GM20431 (cell line): Measurements from ENCODE around the gene ACTR10.
"Not testable (repeated sequence)": the region's sequence is repeated elsewhere in the genome, so short reads cannot be mapped to it uniquely, and the experiment has no call there.

Source experiments
- in situ Hi-C: fragments of 300-500 bp; cut with MseI, MboI; formaldehyde crosslinking; loops from one replicate; pipeline ENCODE4 v1.15.0; 2020; ENCODE audit warnings: low sequenced_read_pairs; ENCODE audit not compliant: unreplicated experiment

Gene ACTR10

DNA sequence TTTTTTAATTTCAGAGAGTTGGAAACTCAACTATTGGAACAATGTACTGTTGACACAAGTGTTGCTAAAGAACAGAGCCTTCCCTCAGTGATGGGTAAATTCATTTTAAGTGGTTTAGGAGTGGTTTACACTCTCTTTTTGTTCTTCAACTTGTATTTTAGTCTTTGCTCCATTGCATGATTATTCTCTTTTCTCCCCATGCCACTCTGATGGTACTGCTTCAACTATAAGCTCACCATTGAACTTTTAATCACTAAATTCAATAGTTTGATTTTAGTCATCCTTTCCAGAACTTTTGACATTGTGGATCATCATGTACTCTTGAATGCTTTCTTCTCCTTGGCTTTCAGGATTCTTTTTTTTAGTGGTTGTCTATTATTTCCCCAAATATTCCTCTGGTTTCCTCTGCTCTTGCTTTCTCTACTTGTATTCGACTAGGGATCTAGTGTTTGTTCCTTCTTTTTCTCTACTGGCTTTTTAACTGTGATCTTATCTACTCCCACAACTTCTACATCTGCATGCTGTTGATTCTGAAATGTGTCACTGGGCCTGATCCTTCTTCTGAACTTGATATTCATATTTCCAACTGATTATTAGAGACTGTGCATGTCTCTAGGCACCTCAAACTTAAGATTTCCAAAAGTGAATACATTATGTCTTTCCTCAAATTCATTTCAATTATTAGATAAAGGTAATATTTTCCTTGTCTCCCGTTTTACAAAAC, 15.4 kb downstream of the ACTR10 start:
- in situ Hi-C loops: no loop called here

DNA sequence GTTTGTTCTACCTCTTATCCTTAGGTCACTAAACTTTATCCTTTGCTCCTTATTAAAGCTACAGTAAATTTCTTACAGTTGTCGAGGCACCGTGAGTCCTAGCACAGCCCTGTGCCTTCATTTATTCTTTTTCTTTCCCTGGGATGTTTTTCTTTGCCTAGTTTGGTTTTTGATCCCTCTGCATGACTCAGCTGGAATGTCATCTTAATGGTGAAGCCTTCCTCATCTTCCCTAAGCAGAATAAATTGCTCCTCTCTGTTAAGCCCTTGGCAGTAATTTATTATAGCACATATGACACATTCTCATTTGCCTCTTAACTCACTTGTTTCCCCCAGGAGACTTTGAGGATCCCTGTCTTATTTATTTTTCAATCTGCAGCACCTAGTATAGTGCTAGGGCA, 16.6 kb downstream of the ACTR10 start:
- in situ Hi-C loops: no loop called here

DNA sequence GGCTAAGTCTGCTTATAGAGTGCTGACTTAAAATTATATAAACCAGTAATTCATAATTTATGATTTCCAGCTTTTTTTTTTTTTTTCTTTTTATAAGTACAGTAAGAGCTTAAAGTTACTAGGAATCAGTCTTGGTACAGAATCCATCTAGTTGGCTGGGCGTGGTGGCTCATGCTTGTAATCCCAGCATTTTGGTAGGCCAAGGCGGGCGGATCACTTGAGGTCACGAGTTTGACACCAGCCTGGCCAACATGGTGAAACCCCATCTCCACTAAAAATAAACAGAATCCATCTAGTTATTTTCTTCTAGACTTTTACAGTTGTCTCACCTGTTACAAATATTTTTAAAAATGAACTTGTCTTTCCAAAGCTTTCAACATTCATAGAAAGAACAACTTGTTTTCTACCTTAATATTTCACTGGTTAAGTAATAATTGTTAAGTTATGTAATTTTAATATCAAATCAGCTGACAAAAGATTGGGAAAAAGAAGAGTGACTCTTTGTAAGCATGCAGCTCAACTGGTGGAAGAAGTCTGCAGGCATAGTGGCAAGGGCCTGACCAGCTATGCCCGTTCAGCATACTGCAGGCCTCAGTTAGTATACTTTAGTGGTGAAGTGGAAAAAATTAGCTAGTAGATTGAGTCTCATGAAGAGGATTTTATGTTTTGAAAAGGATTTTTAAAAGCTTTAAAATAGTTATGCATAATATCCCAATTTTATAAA, 27.3 kb downstream of the ACTR10 start:
- in situ Hi-C loops: no loop called here

DNA sequence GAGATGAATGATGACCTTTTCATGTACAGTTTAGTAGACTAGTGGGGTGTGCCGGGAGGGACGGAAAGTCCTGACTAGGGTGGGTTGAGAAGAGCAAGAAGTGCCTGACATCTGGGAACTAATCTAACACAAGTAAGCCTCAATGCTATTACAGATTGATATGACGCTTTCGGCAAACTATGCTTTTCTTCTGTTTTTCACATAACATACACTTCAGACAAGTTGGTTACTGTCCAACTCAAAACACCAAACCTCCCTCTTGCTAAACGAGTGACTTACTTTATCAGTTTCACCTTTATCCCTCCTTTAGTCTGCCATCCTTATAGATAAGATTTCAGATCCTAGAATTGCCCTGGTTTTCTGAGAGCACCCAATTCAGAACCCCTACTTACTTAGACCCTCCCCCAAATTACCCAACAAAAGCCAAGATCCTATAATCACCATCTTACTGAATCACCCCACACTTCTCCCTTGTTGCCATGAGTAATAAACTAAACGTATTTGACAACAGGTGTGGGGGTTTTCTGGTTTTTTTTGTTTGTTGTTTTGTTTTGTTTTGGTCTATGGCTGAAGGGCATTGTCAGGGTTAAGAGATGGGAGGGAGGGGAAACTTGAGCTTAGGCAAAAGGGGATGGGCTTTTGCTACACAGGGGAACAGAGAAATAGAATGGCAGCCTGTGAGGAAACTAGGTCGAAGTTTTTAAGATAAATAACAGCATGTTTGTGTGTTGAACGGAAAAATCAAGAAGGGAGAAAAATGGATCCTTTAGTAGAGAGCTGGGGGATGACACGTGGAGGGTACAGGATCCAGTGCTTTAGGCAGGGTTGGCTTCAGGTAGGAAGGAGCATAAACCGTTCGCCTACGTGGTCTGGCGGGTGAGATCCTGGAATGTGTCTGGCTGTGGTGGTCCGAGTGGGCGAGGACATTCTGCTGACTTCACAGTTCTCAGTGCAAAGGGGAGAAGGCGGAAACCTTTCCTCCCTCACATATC, 38.6 kb downstream of the ACTR10 start:
- in situ Hi-C loops: no loop called here

DNA sequence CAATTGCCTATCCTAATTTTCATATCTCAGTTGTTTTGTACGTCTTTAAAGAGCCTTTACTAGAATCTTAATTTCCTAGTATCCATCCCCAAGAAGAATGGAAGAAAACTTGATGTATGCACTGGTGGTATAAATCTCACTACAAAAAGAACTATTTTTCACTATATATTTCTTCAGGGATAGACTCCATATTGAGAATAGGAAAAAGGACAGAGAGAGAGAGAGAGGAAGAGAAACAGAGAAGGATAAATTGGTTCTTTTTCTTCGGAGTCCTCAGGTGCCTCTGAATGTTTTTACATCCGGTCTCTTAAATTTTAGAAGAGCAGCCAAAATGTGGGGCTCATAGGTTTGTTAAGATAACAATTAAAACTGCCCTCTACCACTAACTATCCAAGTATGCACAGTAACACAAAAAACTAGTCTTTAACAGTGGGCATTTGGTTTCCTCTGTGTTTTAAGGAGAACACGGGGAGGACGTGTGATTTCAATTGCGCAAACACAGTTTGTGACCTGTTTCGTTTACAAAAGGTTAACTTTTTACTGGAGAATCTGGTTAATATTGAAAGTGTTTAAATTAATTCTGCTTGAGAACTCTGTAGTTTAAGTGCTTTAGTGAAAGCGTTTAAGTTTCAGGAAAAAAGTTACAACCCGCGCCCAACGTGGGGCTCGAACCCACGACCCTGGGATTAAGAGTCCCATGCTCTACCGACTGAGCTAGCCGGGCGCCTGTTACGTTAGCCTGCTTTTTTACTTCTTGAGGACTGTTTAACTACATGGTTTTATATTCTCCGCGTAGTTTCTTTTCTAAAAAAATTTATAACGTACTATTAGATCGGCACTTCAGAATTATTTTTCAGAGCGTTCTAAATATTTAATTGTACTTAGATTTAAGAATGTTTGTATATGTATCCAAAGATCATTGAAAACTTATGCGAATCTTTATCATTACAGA, 39.6 kb downstream of the ACTR10 start:
- in situ Hi-C loops: no loop called here

DNA sequence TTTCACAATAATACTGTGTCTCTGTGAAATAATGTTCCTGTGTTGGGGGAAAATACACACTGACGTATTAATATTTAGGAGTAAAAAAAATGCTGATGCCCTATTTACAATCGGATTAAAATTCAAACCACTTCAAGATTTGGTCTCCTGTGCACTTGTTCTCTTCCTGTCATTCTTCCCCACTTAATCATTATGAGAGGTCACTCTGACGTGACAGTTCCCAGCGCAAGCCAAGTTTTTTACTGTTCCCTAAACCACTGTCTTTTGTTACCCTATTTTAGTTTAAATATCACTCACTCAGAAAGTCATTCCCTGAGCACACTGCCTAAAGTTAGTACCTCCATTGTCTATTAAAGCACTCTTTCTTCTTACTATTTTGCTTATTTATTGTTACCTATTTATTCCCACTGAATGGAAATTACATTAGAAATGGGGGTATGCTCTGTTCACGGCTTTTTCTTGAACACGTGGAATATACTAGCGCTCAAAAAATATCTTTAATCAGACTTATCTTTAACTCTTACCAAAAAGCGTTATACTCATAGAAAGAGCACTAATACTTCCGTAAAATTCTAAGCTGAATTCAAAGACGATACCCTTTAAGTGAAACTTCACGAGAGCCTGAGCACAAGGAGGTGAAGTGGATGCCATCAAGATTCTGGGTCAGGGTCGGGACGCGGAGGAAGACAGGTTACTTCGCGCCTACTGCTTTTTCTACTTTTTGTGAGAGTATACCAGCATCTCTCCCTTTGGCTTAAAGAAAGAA, 44.0 kb downstream of the ACTR10 start:
- in situ Hi-C loops: no loop called here

DNA sequence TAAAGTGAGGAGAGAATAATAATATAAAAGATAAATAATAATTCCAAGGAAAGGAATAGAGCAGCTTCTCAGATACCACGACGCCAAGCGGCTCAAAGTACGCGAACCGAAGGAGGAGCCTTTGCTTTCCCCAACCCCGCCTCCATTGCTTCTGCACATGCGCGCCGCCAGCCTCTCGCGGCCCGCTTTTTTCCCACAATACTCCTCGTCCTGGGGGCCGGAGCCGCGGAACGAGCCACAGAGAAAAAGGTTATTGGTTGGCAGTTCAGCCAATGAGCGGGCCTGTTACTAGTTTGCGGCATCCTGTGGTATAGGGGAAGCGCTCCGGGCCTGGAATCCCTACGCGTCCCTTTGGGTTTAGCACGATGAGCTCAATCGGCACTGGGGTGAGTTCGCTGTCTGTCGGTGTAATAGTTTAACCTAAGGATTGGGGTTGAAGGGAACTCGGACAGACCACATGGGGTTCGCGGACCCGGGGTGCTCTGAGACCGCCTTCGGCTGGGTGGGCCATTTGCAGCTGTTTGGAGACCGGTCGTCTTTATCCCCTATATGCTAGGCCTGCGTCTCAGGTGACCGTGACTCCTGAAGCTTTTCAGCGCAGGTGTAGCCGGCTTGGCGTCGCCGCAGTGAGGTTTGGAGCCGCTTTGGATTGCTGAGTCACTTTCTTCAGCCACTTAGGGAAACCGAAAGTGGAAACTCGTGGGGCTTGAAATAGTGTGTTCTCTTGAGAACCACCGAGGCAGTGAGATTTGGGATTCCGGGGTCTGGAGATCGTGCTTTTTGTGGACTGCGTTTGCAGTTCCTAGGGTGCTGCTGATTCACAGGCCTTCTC, 44.8 kb downstream of the ACTR10 start, which contains the start of gene PSMA3:
PSMA3 (plus strand) TSS at position 288 of the 832 bp plus-strand sequence; CDS start at position 366, 78 bp downstream.
- in situ Hi-C loops: no loop called here

DNA sequence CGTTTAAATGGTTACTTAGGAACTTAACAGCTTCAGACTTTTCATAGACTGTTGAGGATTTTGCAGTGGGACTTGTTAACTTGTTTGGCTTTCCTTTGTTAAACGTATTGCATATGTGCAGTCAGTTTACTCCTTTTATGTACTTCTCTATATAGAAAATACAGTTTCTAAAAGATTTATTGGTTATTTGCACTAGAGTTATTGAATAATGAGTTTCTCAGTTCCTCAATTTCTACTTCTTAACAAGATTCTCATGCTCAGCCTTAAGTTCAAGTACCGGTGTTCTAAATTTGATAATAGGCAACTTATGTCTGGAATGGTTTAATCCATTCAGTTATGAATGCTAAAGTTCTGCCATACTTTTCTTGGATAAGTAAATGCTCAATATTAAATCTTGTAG, 45.6 kb downstream of the ACTR10 start:
- in situ Hi-C loops: no loop called here

DNA sequence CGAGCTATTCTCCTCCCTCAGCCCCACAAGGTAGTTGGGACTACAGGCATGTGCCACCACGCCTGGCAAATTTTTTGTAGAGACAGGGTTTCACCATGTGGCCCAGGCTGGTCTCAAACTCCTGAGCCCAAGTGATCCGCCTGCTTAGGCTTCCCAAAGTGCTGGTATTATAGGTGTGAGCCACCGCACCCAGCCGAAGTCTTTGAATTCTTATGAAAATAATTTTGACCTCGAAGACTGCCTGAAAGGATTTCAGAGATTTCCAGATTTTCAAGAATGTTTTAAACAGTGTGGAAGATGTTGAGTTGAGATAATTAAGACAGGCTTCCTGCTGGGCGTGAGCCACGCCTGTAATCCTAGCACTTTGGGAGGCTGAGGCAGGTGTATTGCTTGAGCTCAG, 49.7 kb downstream of the ACTR10 start:
- in situ Hi-C loops: no loop called here

DNA sequence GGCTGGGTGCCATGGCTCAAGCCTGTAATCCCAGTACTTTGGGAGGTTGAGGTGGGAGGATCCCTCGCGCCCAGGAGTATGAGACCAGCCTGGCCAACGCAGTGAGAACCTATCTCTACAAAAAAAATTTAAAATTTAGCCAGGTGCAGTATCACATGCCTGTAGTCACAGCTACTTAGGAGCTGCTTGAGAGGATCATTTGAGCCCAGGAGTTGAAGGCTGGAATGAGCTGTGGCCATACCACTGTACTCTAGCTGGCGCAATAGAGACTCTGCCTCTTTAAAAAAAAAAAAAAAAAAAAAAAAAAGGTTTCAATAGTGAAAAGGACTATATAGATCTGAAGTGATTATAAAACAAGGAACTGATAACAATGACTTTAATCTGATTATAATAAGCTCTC, 58.2 kb downstream of the ACTR10 start:
- in situ Hi-C loops: no loop called here

DNA sequence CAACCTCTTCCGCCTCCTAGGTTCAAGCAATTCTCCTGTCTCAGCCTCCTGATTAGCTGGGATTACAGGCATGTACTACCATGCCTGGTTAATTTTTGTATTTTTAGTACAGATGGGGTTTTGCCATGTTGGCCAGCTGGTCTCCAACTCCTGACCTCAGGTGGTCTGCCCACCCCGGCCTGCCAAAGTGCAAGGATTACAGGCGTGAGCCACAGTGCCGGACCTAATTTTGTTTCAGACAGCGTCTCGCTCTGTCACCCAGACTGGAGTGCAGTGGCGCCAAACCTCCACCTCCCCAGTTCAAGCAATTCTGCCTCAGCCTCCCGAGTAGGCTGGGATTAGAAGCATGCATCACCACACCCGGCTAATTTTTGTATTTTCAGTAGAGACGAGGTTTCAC, 62.1 kb downstream of the ACTR10 start:
- in situ Hi-C loops: not testable (repeated sequence)

DNA sequence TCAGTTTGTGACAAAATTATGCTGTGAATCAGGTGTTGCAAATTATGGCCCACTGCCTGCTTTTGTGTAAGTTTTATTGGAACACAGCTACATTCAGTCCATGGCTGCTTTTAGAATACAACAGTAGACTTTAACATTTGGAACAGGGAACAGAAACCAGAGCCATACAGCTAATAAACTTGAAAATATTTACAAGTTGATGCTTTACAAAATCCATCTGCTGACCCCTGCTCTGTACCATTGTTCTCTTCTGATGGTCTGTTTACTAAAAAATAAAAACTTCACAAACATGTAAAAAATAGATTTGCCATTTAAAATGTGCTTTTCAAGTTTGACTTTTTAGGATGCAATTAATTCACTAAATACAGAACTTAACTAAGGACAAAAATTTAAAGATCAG, 65.5 kb downstream of the ACTR10 start:
- in situ Hi-C loops: no loop called here

DNA sequence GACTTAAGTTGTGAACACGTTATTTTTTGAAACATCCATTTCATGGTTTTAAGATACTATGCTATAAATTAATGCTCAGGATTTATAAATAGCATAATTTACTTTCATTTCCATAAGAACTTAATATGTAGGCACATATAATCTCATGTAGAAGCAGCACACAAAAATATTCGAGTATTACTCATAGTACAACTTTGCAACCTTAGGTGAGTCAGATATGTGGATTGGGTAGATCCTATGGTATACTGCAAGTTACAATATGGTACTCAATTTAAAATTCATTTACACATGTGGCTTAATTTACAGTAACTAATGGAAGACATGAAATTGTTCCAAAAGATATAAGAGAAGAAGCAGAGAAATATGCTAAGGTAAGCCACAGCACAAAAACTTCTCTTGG, 70.7 kb downstream of the ACTR10 start:
- in situ Hi-C loops: no loop called here

DNA sequence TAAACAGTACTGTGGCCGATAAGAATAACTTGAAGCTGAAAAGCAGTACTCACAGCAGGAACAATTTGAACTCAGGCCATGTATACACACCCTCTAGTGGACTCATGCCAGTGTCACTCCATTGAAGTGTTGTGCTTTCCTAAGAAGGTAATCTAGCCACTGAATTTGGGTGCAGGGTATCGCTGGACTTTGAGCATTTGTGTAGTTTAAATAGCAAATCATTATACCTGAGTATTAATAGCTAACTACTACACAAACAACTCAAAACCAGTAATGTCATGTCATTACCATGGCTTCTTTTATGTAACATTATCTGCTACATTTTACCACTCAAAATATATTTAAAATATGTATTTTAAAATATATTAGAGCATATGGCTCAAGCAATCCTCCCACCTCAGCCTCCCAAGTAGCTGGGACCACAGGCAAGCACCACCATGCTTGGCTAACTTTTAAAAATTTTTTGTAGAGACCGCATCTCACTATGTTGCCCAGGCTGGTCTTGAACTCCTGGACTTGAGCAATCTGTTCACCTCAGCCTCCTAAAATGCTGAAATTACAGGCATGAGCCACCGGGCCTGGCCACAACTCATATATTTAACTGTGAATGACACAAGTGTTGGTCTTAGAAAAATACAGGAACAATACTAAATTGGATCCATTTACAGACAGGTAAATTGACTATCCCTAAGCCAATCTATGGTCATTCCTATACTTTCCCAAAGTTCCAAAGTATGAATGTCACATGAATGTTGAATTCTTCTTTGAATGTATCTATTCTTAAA, 72.8 kb downstream of the ACTR10 start:
- in situ Hi-C loops: no loop called here

DNA sequence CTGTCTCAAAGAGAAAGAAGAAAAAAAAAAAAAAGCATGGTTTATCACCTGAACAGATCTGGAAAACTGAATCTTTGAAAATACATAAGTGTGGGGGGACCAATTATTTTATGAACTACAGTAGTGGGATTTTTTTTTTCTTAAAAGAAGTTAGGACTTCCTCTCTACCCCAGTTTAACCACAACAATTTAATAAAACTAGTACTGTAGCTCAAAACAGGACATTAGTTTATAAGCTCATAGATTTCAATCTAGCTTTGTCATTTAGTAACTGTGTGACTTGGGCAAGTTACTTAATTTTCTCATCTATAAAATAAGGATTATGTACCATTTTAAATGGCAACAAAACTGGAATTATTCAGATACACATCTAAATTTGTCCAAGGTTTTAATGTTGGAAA, 74.9 kb downstream of the ACTR10 start:
- in situ Hi-C loops: no loop called here

DNA sequence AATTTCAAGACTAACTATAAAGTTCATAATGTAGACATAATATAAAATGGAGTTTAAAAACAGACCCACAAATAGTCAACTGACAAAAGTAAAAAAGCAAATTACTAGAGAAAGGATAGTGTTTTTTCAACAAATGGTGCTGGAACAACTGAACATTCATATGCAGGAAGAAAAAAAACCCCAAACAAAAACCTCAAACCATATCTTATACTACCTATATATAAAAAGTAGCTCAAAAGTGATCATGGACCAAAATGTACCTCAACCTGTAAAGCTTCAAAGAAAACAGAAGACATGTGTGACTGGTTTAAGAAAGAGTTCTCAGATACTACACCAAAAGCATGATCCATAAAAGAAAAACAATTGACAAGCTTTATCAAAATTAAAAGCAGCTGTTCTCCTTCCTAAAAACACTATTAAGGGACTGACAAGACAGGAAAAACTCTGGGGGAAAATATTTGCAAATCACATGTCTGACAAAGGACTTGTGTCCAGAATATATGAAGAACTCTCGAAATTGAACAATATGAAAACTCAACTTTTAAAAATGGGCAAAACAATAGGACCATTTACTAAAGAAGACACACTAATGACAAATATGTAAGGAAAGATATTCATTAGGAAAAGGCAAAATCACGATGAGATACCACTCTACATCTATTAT, 75.7 kb downstream of the ACTR10 start:
- in situ Hi-C loops: no loop called here

DNA sequence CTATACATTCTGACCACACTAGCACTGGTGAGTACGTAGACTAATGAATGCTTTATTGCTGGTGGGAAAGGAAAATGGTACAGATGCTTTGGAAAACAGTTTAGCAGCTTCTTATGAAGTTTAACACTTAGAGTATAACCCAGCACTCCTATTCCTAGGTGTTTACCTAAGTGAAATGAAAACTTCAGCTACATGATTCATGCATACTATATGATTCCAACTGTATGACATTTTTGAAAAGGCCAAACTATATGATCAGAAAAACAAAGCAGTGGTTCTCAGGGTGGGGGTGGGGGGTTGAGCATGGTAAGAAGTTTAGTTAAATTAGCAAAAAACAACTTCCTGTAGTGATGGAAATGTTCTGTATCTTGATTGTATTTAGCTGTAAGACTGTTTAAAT, 76.3 kb downstream of the ACTR10 start:
- in situ Hi-C loops: no loop called here
